HTR-8/SVneo (cell line): Measurements from ENCODE around the gene SCD5.

ENCODE experiments used
- DNase-seq: peaks from one replicate; pipeline ENCODE4 v3.0.0; 2011; ENCODE audit warnings: low spot score, mixed read lengths; ENCODE audit not compliant: insufficient read length
- FAIRE-seq: peaks from 2 replicates; lab custom pipeline; 2011; peaks lifted over from hg19 to GRCh38; lab: Jason Lieb, UNC

Gene SCD5

DNA sequence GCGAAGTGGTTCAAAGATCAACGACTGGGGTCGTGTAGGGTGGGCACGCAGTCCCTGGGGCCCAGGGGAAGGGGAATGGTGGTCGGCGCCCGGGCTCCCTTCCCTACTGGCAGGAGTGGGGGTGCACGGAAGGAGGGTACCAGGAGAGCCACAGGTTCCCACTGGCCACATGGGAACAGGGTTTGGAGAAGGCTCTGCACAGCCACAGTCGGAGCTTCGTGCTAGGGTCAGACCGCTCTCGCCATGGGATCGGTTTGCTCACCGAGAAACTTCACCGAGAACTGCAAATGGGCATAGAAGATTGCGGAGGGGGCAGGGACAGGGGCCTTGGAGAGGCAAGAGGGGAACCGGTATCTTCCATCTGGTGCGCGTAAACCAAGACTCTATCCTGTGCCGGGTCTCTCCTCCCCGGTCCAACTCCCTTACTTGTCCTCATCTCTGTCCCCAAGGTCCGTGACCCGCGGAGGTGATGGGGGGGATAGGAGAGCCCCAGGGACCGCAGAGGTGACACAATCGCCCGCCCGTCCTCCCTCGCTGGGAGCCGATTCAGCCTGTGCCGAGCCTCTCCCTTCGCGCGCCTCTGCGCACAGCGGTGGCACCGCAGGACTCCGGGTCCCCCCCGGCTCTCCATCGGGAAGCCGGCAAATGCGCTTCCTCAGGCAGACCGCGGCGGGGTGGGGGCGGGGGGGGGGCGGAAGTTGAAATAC is 1.0 kb downstream of the SCD5 start:
- no peak for DNase-seq
- FAIRE-seq = no peak

DNA sequence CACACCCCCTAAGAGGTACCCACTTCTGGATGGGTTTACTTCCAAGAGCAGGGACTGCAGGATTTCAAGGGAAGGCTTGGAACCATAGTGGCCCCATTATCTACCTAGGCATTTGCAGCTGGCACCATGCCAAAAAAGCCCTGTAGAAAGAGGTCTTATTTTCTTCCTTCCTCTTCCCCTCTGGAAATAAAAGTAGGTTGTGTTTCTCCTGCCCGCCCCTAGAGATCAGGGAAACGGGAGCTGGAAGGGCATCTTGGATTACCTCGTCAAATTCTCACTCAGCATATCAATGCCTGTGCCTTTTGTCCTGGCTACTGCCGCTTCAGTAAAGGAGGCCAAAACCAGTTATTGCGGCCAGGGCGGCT is 1.6 kb downstream of the SCD5 start:
- no peak for DNase-seq
- no peak for FAIRE-seq

DNA sequence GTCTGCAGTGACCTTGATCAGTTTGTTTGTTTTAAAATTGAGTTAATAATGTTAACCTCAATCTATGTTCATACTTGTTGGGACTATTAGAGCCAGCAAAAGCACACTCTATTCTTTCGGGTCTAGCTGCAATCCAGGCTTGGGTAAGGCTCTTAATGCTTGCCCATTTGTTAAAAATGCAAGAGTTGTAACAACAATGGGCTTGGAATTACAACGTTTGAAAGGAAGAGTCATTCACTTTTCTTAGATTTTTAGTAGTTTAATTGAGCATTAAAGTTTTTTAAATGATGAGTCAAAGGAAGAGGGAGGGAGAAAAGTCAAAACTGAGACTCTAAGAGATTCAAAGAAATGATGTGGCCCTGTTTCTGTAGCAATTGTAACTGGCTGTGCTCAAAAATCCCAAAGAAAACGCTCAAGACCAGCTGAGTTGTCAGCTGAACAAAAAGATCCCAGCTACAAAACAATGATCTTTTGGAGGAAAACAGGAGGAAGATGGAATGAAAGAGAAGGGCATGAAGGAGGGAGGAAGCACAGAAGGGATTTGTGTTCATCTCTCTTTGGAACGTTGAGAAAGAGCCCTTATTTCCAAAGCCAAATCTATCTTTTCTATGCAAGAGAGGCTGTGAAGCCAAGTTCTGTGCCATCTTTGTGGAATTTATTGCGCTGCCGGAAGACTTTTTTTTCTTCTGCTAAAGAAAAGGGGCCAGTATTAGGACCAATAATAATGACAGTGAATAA is 5.5 kb downstream of the SCD5 start:
- FAIRE-seq = no peak
- DNase-seq = no peak

DNA sequence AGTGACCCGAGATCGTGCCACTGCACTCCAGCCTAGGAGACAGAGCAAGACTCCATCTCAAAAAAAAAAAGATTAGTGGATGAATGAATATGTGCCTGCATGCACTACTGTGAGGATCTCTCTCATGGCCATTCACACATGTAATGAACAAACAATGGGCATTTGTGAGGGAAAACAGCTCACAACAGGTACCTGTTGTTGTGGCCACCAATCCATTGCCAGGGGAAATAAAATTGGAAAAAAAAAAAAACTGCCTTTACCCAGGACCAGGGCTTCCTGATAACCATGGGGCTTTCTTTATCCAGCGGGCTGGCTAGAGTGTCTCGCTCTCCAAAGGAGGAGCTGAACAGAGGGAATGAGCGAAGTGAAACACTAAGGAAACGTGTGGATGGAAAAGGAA is 7.4 kb downstream of the SCD5 start:
- no peak for DNase-seq
- no peak for FAIRE-seq

DNA sequence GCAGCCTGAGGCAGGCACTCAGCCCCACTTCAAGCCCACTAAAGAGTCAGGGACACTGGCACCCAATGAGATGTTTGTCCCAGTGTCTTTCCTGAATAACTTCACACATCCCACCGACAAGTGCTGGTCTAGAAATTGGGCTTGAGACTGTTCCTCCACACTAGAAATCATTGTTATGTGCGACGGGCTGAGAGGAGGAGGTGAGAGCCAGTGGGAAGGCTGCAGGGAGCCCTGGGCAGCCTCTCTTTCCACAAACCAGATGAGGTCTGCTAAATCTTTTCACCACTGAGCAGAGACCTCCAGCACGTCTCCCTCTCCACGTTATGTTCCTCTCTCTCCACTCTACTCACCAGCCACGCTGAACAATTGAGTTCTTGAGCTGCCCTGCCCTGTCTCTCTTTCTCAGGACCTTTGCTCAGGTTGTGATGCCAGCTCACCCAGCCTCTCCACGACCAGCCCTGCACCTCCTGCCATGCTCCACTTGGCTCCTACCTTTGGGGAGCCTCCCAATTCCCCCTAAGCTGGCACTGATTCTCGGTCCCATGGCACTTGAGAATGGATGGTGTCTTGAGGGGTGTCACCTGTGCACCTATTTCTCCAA is 8.4 kb downstream of the SCD5 start:
- DNase-seq = no peak
- no peak for FAIRE-seq

DNA sequence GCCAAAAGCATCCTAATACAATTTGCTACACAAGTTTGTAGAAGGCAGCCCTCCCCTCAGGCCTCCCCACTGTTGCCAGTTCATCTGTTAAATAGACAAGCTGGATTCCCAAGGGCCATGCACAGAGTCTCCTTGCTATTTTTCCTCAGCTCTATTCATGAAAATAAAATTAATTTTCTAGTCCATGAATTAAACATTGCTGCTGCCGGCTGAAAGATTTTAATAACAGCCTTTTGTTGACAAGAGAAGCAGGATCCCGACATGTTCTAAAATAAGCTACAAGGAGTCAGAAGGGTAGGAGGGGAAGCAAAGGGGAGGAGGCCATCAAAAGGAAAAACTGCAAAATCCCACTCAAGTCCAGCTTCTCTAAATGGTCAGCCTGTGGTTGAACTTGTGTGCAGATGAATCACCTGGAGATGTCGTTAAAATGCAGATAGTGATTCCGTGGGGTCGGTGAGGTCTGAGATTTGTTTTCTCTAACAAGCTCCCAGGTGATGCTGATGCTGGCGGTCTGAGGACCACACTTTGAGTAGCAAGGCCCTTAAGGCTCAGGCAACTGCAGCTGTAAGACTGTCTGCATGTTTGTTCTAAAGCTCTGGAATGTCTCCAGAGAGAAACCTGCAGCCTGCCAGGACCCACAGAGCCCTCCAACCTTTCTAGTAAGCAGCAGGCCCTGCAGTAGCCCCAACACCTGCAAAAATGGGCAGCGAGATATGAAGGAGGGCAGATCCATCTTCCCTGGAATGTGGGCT is 9.4 kb downstream of the SCD5 start:
- DNase-seq (no peak), FAIRE-seq (no peak)

DNA sequence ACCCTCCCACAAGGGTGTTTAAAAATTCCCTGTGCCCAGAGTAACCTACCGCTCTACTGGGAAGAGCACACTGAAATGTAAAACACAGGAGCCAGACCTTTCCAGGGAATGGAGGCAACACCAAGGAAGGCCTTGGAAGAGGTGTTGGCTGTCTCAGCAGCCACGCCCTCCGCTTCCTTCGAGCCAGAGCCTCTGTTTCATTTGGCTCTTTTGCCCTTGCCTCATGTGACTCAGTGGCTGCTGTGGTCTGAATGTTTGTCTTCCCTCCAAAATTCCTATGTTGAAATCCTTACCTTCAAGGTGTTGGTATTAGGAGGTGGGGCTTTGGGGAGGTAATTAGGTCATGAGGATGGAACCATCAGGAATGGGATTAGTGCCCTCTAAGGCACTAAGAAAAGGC is 11.3 kb downstream of the SCD5 start:
- DNase-seq (no peak), FAIRE-seq (no peak)

DNA sequence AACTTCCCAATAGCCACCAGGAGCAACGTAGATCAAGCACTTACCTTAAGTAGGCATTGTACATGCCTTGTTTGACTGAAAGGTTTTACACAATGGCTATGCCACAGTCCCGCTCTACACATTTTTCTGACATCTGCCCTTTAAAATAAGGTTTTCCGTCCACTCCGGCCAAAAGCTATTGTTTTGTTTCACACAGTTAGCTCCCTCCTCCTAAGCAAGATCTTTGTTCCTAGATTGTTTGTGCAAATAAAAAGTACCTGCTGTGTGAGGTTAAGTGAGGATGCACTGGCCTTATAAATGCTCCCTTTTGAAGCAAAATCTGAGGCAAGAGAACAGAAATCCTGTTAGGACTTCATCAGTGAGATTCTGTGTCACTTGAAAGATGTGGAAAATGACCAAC is 11.8 kb downstream of the SCD5 start:
- no peak for DNase-seq

DNA sequence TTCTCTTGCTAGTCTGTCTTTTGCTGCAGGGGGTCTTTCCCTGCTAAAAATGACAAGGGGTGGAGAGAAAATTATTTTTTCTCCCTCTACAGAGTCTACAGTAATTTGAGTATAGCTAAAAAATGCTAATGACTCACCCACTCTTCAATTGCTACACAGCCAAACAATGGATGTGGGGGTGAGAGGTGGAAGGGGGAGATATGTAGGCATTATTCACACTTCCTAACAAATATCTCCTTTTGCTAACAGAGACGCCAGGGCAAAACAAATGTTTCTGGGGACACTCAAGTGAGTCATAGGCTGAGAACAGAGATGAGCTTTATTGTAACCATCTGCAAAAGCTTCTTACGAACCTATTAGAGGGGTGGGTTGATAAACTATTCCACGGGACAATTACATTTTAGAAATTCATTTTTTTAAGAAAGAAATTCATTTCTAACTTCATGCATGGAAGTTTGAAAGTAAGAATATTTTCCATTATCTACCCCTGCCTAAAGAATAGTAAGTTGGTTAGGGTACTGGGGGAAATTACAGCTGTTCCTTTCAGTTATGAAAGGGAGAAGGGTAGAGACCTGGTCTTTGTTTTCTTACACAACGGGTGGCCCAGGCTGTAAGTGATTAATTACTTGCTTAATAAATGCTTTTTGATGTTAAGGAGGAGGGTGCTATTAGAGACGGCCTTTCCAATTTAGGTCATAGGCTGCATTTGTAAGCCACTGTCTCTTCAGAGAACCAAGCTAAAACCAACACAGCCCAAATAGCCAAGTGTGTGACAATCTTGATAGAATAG is 12.8 kb downstream of the SCD5 start:
- DNase-seq (peak; percentile 57), FAIRE-seq (no peak)

More for the DNA sequence above, 11.8 kb downstream of the SCD5 start:
- FAIRE-seq = no peak

DNA sequence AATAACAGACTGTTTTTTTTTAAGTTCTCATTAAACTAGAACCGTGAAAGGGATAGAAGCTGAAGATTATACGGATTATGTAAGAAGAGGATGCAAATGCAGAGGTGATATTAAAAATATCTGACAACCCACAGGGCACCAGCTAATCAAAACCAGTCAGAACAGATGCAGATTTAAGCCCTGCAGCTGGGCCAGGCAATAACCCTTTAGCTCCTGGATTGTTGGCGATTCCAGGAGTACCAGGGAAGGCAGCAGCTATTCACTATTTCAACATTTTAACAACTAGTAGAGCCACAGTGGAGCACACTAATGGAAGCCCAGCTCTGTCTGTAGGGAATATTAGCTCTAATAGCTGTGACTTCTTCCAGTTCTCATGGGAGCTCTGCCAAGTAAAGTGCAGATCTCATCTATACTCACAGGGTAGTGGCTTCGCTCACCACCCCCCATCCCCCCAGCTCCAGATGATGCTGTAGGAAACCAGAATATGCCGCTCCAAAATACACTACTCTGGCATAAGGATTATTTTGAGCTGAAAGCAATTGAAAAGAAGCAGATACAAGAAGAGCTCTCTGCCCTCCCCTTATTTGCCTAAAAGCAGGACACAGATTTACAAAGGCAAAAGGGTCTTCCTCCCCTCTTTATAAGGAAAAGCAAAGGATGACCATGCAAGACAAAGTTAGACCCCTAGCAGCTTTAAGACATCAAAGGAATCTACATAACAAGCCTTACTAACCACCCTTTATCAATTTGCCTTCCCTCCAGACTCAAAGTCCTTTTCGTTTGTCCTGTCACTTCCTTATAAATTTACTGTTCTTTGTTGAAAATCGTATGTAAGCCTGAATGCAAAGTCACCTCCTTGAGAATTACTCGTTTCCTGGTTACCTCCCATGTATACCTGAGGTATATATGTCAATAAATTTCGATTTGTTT is 13.7 kb downstream of the SCD5 start:
- DNase-seq = no peak
- no peak for FAIRE-seq

DNA sequence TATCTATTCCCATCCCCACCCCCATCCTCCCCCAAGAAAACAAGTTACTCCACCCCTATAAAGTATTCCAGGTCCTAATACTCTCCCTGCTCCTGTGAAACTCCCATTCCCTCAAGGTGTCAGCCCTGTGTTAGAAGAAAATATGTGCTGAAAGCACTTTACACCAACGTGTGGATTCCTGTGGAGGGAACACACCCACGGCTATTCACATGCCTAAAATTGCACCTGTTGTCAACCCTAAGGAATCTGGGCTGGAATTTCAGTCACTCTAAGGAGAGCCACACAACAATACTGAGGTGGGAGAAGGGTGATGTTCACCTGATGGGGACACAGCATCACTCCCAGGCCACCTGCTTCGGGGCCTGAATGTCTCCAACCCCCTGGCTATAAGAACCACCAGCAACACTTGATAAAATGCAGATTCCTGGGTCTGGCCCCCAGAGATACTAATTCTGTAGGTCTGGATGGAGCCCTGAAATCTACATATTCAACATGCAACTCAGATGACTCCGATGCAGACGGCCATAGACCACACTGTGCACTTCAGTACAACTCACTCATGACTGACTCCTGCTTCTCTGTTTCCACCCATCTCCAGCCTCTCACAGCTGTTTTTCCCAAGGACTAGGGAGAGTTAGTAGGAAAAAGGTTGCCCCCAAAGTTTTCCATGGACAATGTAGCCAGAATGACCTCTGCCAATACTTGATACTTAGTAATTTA is 15.8 kb downstream of the SCD5 start:
- FAIRE-seq (no peak), DNase-seq (no peak)

DNA sequence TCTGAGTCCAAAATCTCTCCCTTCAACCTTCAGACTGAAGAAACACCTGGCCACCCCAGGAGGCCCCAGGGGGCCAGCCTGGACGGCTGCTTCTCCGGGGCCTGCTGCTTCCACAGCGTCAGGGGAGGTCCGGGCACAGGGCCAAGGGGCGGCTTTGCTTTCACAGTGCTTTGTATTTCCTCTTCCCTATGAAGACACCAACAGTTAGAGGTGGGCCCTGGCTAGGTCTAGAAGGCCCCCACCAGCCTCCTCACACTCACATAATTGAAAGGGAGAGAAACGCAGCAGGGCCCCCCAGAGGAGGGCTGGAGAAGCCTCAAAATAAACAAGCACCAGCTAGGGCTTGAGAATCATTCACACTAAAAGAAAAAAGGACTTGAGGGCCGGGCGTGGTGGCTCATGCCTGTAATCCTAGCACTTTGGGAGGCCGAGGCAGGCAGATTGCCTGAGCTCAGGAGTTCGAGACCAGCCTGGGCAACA is 17.8 kb downstream of the SCD5 start:
- FAIRE-seq = no peak
- no peak for DNase-seq

DNA sequence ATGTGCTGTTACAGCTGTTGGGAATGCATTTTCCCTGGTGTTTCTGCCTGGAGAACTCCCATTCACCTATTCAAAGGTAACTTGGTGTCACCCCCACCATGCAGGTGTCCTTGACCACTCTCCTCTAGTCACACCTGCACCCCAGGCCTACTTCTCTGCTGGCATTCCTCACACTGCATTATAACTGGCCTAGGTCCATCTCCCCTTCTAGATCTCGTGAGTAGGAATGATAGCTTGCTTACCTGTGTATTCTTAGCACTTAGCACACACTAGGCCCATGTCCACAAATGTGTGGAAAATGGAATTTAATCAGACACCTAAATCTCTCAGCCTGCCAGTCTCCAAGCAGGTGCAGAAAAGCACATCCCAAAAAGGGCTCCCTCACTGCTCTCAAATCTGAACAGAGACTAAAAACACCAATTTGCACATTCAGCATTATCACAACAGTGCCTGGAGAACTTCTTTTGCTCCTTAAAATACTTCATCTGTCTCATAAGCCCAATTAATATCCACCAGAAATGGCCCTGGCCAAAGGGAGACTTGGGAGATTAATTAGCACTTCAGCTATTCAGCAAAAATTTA is 18.3 kb downstream of the SCD5 start:
- no peak for DNase-seq
- no peak for FAIRE-seq

DNA sequence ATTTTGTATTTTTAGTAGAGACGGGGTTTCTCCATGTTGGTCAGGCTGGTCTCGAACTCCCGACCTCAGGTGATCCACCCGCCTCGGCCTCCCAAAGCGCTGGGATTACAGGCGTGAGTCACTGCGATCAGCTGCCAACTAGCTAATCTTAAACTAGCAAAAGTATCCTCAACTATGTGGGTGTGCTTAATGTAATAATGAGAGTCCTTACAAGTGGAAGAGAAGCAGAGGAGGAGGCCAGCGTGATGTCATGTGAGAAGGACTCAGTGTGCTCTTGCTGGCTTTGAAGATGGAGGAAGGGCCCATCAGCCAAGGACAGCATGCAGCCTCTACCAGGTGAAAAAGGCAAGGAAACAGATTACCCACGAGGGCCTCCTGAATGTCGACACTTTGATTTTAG is 19.6 kb downstream of the SCD5 start:
- DNase-seq = no peak
- no peak for FAIRE-seq

DNA sequence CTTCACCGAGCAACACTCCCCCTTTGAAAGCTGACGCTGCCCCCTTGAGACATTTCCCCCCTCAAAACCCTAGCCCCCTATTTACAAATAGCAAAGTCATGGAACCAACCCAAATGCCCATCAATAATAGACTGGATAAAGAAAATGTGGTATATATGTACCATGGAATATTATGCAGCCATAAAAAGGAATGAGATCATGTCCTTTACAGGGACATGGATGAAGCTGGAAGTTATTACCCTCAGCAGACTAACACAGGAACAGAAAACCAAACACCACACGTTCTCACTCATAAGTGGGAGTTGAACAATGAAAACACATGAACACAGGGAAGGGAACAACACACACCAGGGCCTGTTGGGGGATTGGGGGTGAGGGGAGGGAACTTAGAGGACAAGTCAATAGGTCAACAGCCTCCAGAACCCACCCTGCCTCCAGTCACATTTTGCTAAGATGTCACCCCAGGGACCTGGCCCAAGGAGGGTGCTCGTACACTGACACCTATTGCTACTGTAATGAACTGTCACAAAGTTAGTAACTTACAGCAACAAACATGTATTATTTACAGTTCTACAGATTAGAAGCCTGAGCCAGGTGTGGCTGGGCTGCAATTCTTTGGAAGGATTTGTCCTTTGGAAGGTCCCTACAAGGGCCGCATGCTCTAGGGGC is 20.6 kb downstream of the SCD5 start:
- FAIRE-seq = no peak

DNA sequence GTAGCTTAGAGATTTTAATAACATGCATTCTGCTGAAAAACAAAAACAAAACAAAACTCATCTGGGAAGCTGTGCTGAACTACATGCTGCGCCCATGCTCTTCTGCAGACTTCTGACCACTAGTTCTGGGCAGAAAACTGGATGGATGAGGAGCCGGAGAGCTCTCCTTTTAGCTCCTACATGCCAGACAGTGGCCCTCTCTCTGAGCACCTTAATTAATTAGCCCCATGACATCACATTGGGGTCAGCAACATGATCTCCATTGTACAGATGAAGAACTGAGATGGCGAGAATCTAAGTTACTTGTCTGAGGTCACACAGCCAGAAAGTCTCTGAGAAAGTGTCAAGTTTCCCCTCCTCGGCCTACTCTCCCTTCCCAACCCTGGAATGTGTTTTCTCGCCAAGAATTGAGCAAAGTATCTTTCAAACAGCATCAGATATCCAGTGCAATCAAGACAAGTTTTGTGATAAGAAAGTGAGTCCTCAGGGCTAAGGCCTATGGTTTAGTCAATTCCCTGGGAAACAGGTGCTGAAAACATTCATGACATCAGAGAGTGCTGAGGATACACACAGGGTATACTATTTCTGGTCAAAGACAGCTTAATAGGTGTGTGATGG is 21.6 kb downstream of the SCD5 start:
- DNase-seq = no peak
- FAIRE-seq = no peak

More for the DNA sequence above, 20.6 kb downstream of the SCD5 start:
- no peak for DNase-seq

DNA sequence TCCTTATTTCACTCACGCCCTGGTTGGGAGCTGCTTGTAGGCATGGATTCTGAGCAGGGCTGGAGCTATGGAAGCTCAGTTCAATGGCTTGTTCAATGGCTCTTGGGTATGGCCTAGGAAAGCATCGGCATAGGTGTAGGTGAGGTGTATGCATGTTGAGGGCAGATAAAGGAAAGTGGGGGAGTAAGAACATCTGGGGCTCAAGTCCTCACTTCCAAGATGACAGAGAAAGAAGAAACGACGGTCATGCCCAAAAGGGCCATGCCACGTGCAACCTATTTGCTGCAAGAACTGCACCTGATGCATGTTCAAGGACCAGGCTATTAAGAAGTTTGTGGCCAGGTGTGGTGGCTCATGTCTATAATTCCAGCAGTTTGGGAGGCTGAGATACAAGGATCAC is 23.4 kb downstream of the SCD5 start:
- no peak for DNase-seq
- FAIRE-seq = no peak
